HCEC 1CT (cell line): Measurements from ENCODE around the gene PARP4.
A peak's percentile ranks its signal among the peaks of the same experiment; 100 is the strongest.
"Not testable (repeated sequence)": the region's sequence is repeated elsewhere in the genome, so short reads cannot be mapped to it uniquely, and the experiment has no call there.

ENCODE experiments used
- DNase-seq: peaks from one replicate; pipeline ENCODE4 v3.0.0-alpha.2; 2017

Gene PARP4

GRCh38 chr13:24505756-24506155 is 6.8 kb downstream of the PARP4 start:
- no peak for DNase-seq

- no peak for DNase-seq
Measured at GRCh38 chr13:24505256-24505655, 7.3 kb downstream of the PARP4 start.

DNA sequence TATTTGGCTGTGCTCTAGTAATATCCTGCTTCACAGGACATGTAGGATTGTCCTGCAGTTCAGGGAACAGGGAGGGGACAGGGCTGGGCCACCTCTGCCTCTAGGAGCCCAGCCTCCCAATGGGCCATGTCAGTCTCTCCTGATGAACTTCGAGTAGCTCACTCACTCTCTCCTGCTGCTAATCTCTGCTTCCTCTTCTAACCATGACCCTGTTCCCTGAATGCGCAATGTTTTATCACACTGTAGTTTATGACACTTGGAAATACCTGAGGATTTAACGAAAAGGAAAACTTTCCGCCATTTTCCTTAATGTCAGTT is 9.2 kb downstream of the PARP4 start:
- DNase-seq: no peak

DNA sequence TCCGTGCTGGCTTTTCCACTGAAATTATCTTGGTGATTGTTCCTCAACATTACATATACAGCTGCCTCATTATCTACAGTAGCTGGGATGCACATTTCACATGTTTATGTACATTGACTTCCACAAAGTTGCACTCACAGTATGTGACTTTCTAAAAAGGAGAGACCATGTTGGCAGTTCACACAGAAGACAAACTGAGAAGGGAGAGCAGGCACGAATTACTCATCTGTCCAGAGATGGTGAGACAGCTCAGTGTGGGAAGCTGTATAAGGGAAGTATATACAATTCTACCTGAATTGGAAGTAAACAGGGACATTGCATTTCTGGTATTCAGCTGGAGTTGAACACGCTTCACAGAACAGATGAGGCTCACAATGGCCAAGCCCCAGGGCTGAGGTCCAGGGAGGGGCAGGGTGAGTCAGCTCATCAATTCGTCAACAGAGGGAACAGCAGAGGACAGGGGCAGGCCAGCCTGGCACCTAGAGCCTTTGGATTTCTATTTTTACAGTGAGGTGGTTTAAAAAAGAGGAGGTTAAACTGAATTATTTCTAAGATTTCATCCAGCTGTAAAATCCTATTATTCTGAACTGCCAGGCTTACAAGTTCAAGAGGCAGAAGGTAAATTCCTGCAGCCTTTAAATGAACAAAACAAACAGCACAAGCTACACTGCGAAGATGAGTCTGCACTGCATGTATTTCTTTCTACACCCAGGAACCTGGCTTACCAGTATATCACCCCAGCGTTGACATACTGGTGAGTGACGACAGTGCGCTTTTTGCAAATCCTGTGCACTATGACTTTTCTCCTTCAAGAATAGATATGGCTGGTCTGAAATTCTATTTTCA is 9.8 kb downstream of the PARP4 start:
- peak; percentile 54 for DNase-seq

DNA sequence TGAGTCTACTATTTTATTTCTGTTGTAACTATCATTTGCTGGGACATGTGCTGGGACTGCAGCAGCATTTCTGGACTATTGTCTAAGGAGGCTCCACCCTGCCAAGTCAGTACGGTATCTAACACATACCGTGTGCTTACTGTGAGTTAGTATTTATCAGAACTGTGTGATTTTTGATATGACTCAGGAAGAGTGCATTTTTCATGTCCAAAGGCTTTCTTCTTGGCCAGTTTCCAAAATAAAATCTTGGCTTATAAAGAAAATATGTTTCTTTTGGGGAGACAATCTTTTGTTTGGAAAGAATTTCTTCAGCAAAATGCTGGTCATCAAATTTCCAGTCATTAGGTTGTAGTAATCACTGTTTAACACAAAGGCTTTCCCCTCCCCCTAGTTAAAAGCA is 11.6 kb downstream of the PARP4 start:
- DNase-seq: peak; percentile 75

DNA sequence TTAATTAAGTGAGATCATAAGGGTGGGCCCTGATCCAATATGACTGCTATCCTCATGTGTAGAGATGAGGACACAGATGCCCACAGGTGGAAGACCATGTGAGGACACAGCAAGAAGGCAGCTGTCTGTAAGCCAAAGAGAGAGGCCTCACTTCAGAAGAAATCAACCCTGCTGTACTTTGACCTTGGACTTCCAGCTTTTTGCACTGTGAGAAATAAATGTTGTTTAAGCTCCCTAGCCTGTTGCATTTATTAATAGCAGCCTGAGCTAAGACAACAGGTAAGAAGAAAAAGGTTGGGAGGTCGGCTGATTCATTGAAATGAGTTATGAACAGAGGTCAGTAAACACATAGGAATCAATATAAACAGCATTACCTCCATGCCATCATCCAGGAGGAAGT is 14.8 kb downstream of the PARP4 start:
- no peak for DNase-seq

DNA sequence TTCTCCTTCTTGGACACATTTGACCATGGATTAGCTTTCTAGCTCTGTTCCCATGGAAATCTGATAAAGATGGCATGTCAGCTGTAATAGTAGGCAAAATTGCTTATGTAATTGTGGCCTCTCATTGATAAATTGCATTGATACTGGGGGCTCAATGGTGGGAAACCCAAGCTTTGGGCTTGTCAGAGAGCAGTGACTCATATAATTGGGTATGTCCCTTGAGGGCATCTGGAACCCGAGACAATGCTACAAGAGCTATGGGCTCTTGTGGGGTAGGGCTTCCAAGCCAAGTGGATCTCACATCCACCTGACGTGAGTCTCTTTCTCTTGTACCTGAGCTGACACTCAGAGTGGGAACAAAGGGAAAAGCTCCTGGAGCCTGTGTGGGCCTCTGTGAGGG is 16.3 kb downstream of the PARP4 start:
- not testable (repeated sequence) for DNase-seq

GRCh38 chr13:24495151-24495729 is 17.3 kb downstream of the PARP4 start:
- DNase-seq: no peak

DNA sequence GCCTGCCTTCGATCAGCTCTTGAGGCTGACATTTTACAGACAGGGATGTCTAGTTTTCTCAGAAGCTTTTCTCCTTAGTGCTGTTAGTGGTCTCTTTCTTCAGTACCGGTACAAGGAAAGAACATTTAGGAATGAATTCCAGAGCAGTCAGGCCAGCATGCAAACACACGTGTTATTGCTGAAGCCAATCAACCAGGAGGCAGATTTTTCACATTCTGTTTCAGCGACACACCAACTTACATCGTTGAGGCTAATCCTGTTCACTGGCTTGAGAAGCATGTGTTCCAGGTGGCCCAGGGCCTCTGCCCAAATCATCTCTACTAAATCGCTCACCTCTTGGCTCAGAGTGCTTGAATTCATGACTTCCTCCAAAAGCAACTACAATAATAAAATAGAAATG is 19.2 kb downstream of the PARP4 start:
- peak; percentile 7 for DNase-seq

DNA sequence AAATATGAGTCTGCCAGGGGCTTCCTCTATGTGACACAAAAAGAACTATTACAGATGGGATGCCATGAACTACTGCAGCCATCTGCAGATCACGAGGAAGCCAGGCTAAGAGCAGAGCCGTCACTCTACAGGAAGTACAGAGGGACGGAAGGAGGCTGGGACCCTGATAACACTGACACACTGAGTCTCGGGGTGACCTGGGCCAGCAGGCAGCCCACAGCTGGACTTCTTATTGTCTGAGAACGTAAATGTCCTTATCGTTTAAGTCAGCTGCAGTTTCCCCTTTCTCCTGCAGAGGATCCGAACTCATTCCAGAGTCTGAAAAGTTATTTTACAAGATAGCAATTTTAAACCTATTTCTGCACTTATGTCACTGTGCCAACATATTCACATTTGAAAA is 20.7 kb downstream of the PARP4 start:
- DNase-seq: no peak

DNA sequence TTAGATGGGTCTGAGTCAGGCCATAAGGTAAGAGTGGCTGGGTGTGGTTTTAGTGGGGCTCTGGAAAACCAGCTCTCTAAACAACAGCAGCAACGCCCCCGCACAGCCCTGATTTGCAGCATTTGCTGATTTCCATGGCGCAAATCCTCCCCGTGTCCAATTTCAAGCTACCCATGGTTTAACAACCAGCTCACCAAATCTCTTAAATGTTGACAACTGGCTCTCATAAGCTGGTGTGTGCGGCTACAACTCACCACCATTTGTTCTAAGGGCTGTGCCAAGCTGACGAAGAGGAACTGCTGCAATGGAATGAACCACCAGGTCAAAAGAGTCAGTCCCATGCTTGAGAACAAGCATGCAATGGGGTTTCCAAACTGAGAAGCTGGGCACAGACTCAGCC is 22.9 kb downstream of the PARP4 start:
- no peak for DNase-seq

GRCh38 chr13:24488092-24488491 is 24.5 kb downstream of the PARP4 start:
- DNase-seq: not testable (repeated sequence)

- not testable (repeated sequence) for DNase-seq
Measured at GRCh38 chr13:24486017-24486657, 26.4 kb downstream of the PARP4 start.

DNA sequence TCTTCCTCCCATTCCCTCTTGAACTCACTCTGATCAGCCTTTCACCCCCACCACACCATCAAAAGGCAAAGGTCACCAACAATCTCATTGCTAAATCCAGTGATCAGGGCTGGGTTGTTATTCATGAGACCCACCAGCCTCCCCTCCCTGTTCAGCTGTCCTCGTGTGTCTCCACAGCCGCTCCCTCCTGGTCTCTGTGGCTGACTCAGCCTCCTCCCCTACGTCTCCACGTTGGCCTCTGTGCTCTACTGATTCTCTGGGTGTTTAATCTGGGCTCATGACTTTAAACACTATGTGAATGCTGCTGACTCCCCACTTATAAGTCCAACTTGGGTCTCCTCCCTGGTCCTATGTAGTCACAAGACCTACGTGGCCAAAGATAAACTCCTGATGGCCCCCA is 38.9 kb downstream of the PARP4 start:
- DNase-seq: no peak

GRCh38 chr13:24472129-24472528 is 40.4 kb downstream of the PARP4 start:
- DNase-seq: not testable (repeated sequence)

GRCh38 chr13:24463078-24463477 is 49.5 kb downstream of the PARP4 start:
- DNase-seq: no peak

DNA sequence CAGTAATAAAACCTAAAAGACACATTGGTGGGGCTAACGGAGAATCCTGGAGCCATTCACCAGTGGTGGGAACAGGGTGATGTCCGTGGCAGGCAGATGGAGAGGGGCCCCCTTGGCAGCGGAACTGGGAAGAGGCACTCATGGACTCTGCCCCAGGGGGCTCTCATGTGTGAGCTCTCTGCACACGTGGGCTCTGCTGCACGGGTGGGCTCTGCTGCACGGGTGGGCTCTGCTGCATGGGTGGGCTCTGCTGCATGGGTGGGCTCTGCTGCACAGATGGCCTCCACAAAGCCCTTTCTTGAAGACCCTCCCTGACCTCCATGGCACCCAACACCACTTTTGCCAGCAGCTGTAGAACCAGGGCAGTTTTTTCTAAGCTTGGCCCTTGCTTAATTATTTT is 52.3 kb downstream of the PARP4 start:
- DNase-seq: no peak

DNA sequence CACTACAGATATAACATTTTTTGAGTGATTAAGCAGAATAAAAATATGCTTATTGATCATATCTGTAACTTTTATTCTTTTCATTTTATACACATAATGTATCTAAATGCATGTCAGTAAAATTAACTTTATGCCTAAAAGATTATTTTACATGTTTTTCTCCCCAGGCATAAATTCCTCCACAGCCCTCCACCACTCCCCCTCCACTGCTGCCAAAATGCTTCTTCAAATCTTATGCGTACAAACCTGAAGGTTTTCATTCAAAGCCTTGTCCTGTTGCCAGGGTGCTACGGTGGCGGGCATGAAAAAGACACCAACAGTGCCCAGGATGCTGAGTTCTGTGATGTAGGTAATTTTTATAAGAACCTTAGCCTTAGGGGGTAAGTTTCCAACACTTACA is 52.9 kb downstream of the PARP4 start:
- no peak for DNase-seq

- DNase-seq: peak; percentile 41
Measured at GRCh38 chr13:24459234-24459633, 53.3 kb downstream of the PARP4 start.

DNA sequence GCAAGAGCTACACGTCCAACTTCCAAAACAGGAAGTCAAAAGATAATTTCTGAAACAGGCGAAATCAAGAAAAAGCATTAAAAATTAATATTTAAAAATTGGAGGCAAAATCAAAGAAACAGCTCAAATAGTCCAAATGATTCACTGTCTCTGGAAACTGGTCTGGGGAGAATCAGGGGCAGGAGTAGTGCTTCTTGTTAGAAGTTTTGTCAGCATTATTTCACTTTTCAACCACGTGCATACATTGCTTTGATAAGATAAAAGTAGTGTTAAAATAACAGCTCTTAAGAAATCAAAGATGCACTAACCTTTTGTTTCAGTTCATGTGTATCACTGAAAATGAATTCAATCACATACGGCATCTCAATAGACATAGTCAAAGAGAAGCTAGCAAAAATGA is 53.8 kb downstream of the PARP4 start:
- no peak for DNase-seq

GRCh38 chr13:24456396-24456795 is 56.2 kb downstream of the PARP4 start:
- no peak for DNase-seq

DNA sequence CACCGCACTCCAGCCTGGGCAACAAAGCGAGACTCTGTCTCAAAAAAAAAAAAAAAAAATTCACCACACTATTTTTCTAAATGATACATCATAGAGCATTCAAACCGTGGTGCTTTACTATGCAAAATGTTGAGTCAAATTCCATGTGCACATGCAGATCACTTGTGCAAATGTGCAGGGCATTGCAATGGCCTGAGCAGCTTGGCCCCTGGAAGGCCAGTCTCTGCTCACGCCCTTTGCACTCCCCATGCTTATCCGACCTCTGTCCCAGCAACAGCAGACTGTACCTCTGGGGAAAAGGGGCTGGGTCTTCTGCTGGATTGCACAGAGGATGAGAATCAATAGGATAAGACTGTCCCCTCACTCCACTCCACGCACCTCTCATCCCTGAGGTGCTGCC is 58.5 kb downstream of the PARP4 start:
- DNase-seq: no peak

GRCh38 chr13:24452044-24452443 is 60.5 kb downstream of the PARP4 start:
- no peak for DNase-seq

- DNase-seq: no peak
Measured at GRCh38 chr13:24450530-24450929, 62.0 kb downstream of the PARP4 start.
